Neural cell (in vitro differentiated cells): ENCODE measurements around the gene RTP2.

Experiments
- EZH2 ChIP-seq: fragments of 200-600, 300-800 bp; shearing (Covaris generic), sonication (generic); IDR thresholded peaks from 2 replicates; pipeline ENCODE4 v1.6.1; 2014; ENCODE audit warnings: antibody characterized with exemption, low read length, borderline replicate concordance, mild to moderate bottlenecking; ENCODE audit not compliant: insufficient read depth, poor library complexity, severe bottlenecking
- POLR2AphosphoS5 ChIP-seq: IDR thresholded peaks from 2 replicates; pipeline ENCODE4 v1.6.1; 2012
- SMC3 ChIP-seq: fragments of 450-650 bp; conservative IDR thresholded peaks from 2 replicates; pipeline ENCODE4 v1.6.1; 2014; ENCODE audit warnings: antibody characterized with exemption, mild to moderate bottlenecking, moderate library complexity; ENCODE audit not compliant: poor library complexity
- TF ChIP-seq, protein P1 (sequence below): fragments of 450-650 bp; IDR thresholded peaks from 2 replicates; pipeline ENCODE4 v1.5.1; 2014; ENCODE audit warnings: antibody characterized with exemption, mild to moderate bottlenecking, moderate library complexity; ENCODE audit not compliant: poor library complexity, severe bottlenecking

DNA sequence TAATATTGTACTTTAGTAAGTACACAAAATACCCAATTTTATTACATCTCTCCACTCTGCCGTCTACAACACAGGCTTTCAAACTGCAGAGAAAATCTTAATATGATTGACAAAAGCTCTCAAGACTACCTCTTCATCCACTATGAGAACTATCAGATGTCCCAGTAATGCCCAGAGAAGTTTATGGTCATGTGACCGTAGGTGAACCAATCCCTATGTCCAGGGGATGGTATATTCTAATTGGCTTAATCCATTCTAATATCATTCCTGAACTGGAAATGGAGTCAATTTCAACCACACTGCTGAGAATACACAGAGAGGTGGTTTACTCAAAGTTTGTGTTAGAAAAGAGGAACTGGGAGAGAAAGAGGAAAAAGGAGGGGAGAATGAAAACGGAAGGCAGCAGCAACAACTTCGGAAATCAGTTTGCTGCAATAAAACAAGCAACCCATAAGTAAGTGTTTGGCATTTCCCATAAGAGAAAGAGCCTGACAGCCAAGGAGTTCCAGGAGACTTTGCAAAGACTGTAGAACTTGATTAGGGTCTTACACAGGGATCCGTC lies 39.4 kb downstream of the RTP2 start:
- TF ChIP-seq, protein P1, sequence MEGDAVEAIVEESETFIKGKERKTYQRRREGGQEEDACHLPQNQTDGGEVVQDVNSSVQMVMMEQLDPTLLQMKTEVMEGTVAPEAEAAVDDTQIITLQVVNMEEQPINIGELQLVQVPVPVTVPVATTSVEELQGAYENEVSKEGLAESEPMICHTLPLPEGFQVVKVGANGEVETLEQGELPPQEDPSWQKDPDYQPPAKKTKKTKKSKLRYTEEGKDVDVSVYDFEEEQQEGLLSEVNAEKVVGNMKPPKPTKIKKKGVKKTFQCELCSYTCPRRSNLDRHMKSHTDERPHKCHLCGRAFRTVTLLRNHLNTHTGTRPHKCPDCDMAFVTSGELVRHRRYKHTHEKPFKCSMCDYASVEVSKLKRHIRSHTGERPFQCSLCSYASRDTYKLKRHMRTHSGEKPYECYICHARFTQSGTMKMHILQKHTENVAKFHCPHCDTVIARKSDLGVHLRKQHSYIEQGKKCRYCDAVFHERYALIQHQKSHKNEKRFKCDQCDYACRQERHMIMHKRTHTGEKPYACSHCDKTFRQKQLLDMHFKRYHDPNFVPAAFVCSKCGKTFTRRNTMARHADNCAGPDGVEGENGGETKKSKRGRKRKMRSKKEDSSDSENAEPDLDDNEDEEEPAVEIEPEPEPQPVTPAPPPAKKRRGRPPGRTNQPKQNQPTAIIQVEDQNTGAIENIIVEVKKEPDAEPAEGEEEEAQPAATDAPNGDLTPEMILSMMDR: no peak
- TF ChIP-seq SMC3 (no peak), POLR2AphosphoS5 (no peak), EZH2 (no peak)
